GM21717 (cell line): ENCODE data around the gene ADAM10.

ENCODE experiments used
- ATAC-seq: cut with Tn5 transposase; IDR thresholded peaks from one replicate; pipeline ENCODE4 v1.9.1; 2021; ENCODE audit warnings: mild to moderate bottlenecking, moderate library complexity; ENCODE audit not compliant: unreplicated experiment

Gene ADAM10

DNA sequence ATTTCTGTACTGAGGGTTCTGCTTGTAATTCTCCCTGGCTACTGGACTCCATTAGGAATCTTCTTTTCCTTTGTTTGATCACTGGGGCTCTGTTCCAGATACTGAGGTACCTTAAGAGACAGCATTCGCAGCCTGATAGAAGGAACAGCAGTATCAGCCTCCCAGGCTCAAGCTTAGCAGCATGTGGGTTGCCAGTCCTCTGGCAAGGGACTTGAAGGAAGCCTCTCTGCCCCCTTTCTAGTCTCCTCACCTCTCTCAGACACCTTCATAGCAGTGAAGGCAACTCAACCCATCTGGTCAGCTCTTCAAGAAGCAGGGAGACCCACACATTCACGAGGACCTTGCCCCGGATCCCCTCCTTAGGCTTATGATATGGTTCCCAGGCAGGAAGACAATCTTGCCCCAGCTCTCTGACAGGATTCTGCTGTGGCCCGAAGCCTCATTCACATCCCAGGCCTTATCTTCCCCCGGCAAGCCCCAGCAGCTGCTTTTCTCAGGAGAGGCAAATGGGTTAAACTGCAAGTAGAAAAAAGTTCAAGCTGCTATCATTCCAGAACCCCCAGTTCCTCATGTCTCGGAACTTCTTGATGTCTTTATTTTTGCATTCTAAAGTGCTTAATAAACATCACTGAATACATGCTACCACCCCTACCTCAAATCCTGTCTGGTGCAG lies 164.6 kb downstream of the ADAM10 start:
- no peak for ATAC-seq

DNA sequence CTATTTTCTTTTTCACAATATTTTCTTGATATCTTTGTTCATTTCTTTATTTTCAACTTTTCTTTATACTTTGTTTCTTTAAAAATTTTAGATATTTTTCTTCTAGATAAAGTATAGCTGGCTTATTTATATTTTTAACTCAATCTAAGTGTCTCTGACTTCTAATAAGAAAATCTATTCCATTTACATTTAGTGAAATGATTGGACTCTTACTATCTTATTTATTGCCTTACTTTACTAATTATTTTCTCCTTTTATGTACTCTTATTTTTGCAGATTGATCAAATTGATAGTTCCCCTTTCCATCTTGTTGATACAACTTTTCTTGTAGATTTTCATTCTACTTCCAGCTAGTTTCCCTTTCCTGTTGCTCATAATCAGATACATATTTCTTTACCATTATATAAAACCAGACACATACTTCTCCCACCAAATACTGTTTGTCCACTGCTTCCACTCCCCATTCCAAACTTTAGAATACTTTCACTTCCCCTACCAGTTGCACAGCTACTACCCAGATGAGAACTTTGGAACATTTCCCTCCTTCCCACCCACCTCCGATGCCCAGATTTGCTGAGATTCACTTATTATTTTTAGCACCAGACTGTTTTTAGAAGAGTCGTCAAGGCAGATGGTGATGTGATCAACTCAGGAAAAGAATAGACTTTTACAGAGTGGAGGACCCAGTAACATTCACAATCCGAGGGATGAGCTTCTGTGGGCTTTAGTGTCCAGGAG lies 166.2 kb downstream of the ADAM10 start:
- ATAC-seq, result no peak

DNA sequence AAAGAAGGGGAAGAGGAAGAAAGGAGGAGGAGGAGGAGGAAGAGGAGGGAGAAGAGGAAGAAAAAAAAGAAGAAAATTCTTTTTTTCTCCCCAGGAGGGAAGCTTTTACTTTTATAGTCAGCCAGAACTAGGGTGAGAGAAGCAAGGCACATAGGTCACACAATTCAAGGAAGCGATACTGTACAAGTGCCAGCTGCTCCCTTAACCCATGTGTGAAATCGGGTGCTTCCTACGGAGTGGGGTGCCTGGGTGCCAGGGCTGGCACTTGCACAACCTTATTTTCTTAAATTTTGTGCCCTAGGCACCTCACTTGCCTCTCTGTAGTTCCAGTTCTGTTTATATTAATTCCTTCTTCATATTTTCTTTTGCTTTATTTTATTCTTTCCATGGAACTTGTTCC lies 167.3 kb downstream of the ADAM10 start:
- no peak for ATAC-seq

DNA sequence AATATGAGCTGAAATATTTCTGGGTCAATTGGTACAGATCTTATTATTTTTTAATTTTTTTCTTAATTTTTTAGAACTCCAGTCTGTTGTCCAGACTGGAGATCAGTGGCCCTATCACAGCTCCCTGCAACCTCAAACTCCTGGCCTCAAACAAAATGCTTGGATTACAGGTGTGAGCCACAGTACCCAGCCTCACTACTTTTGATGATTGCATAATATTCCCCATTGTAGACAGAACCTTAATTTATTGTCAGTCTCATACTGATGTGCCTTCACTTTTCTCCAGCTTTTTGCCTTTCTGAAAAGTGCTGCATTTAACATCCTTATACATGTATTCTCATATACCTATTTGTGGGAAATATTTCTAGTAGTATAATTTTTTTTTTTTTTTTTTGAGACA lies 172.8 kb downstream of the ADAM10 start:
- no peak for ATAC-seq

DNA sequence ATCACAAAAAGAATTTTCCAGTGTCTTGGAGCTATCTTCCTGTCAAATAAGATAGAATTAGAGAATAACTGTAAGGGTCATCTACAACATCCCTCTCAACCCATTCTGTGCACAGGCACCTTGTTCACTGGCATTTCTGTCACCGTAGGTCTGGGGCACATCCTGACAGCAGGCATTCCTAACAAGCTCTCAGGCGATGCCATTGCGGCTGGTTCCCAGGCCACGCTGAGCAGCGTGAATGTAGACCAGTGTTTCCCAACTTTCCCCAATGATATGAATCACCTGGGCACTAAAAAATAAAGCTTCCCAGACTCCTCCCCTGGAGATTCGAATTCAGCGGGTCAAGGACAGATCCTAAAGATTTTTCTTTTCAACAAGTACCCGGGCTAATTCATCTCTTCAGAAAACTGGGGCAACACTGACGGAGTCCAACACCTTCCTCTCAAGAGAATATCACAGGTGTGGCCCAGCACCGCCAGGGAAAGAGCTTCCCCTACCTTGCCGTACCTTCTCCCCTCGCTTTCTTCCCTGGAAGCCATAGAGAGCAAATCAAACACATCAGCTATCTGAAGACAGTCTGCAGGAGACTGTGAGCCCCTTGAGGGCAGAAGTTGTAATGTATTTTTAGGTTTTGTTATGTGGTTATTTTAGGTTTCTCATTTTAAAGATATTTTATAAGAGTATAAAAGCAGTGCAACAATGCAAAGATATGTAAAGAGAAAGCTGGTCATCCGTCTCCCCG lies 174.3 kb downstream of the ADAM10 start:
- no peak for ATAC-seq

DNA sequence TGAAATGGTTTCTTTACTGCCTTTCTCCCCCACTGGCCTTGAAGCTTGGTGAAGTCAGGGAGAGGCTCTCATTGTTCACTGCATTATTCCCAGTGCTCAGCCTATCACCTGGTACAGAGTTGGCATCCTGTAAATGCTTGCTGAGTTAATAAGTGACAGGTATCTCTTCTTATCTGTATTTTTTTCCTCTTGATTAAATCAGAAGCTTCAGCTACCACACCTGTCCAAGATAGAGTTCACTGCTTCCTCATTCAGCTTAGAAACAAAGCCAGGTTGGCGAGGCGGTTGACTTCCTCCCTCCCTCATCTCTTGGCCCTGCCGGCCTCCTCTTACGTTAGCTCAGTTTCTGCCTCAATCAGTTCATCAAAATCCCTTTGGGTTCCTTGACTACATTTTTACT lies 174.9 kb downstream of the ADAM10 start:
- no peak for ATAC-seq

DNA sequence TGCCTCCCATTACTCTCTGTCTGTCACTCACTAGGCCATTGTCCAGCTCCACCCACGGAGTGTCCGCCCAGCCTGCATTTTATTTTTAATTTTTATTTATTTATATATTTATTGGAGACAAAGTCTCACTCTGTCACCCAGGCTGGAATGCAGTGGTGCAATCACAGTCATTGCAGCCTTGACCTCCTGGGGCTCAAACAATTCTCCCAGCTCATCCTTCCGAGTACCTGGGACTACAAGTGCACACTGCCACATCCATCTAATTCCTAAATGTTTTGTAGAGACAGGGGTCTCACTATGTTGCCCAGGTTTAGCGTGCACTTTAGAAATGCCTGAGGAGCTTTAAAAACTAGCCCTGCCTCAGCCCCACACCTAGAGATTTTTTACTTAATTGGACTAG lies 176.2 kb downstream of the ADAM10 start:
- ATAC-seq, result no peak

DNA sequence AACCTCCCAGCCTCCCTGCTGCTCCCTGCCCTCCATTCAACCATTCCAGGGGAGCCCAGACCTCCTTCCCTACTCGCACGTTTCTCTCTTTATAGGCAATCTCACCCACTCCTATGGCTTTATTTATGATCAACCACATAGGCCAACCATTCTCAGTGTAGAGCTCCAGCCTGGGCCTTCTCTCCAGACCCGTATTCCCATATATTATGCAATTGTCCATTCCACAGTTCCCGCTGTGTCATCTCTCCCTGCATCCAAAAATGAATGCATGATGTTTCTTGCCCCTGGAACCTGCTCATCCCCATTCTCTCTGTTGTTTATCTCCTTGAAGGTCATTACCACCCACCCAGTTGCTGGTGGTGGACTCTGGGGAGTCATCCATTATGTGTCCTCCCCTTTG lies 177.0 kb downstream of the ADAM10 start:
- ATAC-seq, result no peak

DNA sequence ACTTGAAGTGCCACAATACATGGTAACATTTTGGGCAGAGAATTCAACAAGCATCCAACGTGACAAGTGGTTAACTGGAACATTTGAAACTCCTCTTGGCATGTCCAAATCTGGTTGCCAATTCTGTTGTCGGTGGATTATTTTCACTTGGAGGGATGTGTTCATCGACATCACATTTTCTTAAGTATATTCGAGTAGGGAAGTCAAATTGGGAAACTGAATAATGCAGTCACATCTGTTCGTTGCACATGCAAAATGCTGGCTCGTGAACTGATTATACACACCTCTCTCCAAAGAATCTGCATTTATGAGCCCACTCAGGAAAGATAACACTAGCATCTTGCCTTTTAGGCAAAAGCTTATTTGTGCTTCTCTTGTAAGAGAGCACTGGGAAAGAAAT lies 178.0 kb downstream of the ADAM10 start:
- no peak for ATAC-seq

DNA sequence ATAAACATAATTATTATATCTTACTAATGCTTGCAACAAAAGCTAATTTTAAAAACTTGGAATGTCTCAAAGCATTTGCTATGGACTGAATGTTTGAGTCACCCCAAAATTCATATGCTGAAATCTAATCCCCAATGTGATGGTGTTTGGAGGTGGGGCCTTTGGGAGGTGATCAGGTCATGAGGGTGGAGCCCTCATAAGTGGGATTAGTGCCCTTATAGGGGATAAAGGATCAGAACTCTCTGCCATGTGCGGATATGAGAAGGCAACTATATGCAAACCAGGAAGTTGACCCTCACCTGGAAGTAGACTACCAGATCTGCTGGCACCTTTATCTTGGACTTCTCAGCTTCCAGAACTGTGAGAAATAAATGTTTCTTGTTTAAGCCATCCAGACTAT lies 180.1 kb downstream of the ADAM10 start:
- ATAC-seq, result no peak

DNA sequence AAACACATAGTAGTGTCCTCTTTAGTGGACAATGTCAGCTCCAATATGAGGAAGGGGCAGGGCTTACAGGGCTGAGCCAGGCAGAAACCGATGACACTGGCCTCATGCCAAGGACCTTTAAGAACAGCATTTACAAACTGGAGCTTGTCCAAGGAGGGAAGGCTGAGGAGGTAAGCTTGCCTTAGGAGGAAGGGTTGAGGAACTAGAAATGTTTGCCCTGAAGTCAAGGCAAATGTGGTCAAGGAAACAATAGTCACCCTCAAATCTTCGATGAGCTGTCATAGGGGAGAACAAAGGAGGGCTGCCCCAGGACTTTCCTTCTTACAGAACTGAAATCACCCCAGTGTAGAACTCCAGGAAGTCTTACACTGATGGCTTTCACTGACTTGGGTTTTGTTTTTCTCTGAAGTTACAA lies 181.3 kb downstream of the ADAM10 start:
- ATAC-seq, result no peak

DNA sequence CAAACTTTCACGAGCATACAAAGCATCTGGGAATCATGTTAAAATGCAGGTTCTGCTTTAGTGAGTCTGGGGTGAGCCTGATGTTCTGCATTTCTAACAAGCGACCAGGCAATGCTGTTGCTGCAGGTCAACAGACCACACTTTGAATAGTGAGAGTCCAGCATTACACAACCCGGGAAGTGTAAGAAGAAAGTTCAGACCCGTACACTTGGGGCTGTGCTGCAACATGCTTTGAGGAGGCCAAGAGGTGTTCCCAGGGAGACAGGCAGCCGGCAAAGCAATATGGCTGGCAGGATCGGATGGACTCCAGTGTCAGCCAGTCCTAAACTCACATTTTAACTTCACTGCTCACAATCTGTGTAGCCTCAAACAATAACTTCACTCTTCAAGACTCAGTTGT lies 183.5 kb downstream of the ADAM10 start:
- ATAC-seq, result no peak

DNA sequence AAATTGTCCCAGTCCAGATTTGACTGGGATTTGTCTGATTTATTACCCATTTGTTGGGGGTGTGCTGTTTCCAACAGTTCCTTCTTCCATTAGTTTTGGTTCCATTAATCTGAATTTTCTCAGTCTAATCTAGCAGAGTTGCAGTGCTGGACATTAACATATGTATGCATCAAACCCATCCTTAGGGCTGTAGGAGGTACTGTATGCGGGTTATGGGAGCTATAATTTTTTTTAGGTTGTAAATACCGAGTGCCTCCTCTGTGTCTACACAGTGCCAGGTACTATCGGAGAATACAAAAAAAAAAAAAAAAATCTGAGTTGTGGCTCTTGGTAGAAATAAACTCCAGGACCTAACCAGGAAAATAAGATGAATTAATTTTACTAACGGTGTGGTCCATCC lies 183.9 kb downstream of the ADAM10 start:
- ATAC-seq, result no peak

DNA sequence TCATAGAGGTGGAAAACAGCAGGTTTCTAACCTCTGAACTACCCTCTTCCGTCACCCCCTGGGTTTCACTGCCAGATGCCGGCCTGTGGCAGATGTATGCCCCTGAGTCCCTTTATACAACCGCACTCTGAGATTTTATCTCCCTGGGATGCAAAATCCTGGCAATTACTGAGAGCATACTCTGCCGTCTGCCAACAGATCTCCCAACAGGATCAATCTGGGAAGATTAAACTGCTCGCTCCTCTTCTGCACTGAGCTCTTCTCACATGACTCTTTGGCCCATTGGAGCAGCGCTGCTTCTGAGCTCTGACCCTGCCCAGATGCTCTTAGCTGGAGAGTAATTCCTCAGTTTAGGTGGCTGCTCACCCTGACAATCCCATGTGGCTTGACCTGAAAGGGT lies 184.5 kb downstream of the ADAM10 start:
- ATAC-seq, result no peak

DNA sequence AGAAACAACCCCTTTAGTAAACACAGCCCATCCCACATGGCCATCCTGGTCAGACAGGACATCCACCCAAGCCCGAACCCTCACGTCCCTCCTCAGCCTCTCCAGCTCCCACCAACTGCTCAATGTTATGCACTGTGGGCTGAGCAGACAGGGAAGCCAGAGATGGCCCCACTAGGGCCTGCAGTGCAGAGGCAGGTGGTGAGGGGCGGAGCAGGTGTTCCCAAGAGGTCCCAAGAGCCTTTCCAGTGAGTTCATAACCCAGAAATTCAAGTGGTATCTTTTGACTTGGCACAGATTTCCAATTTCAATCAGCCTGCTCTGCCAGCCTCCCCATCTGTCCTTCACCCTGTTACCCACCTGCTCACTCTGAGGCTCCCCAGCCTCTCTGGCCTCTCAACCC lies 187.4 kb downstream of the ADAM10 start:
- ATAC-seq, result no peak

DNA sequence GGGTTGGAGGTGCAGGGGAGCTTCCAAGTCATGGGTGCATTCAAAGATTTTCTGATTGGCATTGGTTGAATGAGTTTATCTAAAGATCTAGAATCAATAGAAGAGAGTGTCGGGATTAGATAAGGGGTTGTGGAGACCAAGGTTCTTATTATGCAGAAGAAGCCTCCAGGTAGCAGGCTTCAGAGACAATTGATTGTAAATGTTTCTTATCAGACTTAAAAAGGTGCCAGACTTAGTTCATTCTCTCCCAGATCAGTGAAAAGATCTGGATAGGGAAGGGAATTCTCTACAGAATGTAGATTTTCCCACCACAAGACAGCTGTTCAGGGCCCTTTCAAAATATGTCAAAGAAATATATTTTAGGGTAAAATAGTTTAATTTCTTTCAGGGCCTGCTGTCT lies 188.2 kb downstream of the ADAM10 start:
- no peak for ATAC-seq

DNA sequence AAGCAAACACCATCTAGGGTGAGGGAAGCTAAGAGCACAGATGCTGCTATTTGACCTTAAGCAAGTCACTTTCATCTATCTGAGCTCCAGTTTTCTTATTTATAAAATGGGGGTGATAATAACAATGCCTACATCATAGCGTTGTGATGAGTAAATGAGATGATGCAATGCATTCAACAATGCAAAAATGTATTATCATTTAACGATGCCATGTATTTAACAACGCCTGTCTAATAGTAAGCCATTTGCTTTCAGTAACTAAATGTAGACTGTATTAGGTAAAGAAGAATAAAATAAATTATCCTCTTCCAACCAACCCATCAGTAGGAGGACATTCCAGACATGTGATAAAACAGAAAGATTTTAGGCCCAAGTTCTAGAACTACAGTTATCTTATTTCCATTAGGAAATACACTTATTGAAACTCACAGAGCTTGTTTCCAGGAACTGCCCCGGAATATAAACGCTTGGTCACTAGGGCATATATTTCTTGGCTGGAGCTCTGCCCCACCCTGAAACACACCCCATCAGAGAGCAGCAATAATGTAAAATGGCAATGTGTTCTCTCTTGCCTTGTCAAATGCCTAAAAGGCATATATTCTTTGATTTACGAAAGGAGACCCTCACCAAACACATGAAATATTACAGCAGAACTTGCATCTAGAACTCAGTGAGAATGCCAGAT lies 189.5 kb downstream of the ADAM10 start:
- no peak for ATAC-seq

DNA sequence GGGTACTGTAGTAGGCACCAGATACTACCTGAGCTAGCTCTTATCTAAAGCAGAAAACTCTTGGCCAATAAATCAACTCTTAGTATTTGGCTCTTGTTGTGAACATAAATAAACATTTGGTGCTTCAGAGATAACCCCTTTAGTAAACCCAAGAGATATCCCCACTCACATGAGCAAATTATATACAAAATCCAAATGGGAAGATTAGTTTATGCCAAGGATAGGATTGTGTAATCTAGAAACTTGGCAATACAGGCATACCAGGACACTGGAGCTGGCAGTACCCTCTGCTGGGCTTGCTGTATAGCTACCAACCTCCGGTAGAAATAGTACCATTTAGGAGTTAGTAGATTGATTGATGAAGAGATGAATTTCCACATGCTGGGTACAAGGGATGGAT lies 190.7 kb downstream of the ADAM10 start:
- ATAC-seq, result no peak

DNA sequence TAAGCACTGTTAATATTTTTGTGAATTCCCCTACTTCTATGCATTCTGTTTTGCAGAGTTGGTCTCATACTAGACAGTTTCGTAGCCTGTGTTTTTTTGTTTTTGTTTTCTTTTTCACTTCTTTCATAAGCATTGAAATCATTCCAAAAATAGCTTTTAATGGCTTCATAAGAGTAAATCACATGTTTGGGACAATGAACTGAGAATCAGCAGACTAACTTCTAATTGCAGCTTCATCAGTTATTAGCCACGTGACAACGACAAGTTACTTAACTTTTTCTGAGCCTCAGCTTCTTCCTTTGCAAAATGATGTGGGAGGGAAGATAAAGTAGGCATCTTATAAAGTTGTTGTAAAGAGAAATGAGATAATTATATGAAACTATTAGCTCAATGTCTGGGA lies 193.0 kb downstream of the ADAM10 start:
- no peak for ATAC-seq

DNA sequence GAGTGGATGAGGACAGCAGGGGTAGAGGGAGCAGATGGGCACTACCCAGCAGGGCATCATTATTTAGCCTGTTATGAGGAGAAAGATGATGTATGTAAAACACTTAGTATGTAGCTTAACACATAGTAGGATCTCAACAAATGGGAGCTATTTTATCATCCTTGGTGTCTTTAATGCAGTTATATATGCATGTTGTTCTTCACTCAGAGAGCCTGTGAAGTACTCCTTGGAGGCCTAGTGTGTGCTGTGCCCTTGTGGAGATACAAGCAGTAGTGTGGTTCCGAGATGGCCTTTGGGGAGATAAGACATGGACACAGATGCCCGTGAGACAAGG lies 193.5 kb downstream of the ADAM10 start:
- ATAC-seq, result no peak

DNA sequence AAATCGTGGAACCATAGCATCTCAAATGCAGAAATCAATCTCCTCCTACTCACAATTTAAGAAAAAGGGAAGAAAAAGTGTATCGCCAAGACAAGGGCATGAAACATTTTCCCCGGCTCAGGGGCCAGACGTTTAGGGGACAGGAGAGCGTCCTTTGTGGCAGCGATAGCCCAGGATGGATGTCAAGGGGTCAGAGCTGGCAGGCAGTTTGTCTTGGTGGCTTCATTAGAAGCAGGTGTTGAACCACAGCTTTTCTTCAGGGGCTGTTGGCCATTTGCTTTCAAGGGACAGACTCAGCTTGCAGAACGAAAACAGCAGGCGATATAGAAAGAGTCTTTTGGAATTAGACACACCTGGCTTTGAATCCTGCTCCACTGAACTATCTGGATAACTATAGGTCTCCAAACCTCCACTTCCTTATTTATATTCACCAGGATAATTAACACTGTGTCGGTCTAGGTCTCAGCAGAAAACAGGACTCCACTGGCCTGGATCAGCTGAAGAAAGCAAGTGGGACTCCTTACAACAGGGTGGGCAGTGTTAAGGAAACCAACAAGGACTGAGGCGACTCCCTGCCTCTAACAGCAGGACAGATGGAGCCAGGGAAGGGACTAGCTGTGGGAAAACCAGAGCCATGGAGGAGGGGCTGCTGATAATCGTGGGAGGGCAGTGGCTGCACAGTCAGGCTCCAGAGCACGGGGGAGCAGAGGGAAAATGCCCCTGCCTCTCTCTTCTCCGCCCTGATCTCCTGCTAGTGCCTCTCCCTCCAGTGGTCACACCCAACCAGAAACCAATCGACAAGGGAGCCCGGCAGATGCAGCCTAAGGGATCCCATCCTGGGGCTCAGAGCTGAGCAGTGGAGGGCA lies 194.1 kb downstream of the ADAM10 start:
- ATAC-seq, result no peak
